CD14-positive monocyte (primary cell): Measurements from ENCODE around the gene SLC2A14. TPM values are rescaled to one million over a fixed set of nuclear protein-coding genes. Genes with fewer than 3 reads are reported as not detected.
"Not testable (repeated sequence)": the region's sequence is repeated elsewhere in the genome, so short reads cannot be mapped to it uniquely, and the experiment has no call there.

Source experiments
- DNase-seq, 3 donors: peaks; one replicate each; pipeline ENCODE4 v3.0.0-alpha.2; 2011 to 2022
- H2AFZ ChIP-seq: 2 replicates; pipeline ENCODE4 v1.6.0; 2012; ENCODE audit warnings: mild to moderate bottlenecking, low read depth, low read length, inconsistent platforms; ENCODE audit not compliant: insufficient read depth, poor library complexity, severe bottlenecking
- H3K27ac ChIP-seq, 2 donors: 1 replicate in 1 of 2; 2 replicates in 1 of 2; pipeline ENCODE4 v1.5.1; 2012 to 2013; ENCODE audit warnings: low read length in 2 of 2, control low read depth in 1 of 2, inconsistent platforms in 1 of 2, low read depth in 1 of 2, mild to moderate bottlenecking in 1 of 2
- H3K27me3 ChIP-seq, 2 donors: one replicate each; pipeline versions ENCODE4 v1.6.0 to v1.6.1; 2011 to 2013; ENCODE audit warnings: low read length in 2 of 2; ENCODE audit not compliant: control insufficient read depth in 2 of 2, insufficient read depth in 2 of 2
- H3K36me3 ChIP-seq, 2 donors: replicated peaks in 1 of 2; 1 replicate in 1 of 2; 2 replicates in 1 of 2; pipeline versions ENCODE4 v1.5.1 to v1.6.1; 2012 to 2013; ENCODE audit warnings: low read length in 2 of 2, control low read depth in 1 of 2, inconsistent platforms in 1 of 2, mild to moderate bottlenecking in 1 of 2; ENCODE audit not compliant: insufficient read depth in 2 of 2, control insufficient read depth in 1 of 2
- H3K4me1 ChIP-seq, 2 donors: 1 replicate in 1 of 2; 2 replicates in 1 of 2; pipeline versions ENCODE4 v1.5.1 to v1.6.1; 2012 to 2013; ENCODE audit warnings: low read length in 2 of 2, control low read depth in 1 of 2, inconsistent platforms in 1 of 2, mild to moderate bottlenecking in 1 of 2, moderate library complexity in 1 of 2; ENCODE audit not compliant: insufficient read depth in 2 of 2, control insufficient read depth in 1 of 2
- H3K4me2 ChIP-seq: replicated peaks from 2 replicates; pipeline ENCODE3; 2012; ENCODE audit warnings: low read length, moderate library complexity, mild to moderate bottlenecking; ENCODE audit not compliant: poor library complexity, severe bottlenecking; ENCODE audit errors: extremely low read depth
- H3K4me3 ChIP-seq, 3 experiments: fragments of 200-600 bp in 1 of 3; sonication (generic) in 1 of 3; replicated peaks in 1 of 3; 1 replicate in 2 of 3; 2 replicates in 1 of 3; pipeline ENCODE4 v1.5.1; 2011 to 2013; ENCODE audit warnings: low read length in 3 of 3, mild to moderate bottlenecking in 3 of 3, control low read depth in 2 of 3, low read depth in 2 of 3, inconsistent platforms in 1 of 3, moderate library complexity in 1 of 3
- H3K79me2 ChIP-seq: 2 replicates; pipeline ENCODE4 v1.6.0; 2012; ENCODE audit warnings: mild to moderate bottlenecking, control low read depth, inconsistent platforms, low read length, moderate library complexity; ENCODE audit not compliant: insufficient read depth
- H3K9ac ChIP-seq: 2 replicates; pipeline ENCODE4 v1.6.0; 2017; ENCODE audit warnings: low read length, mild to moderate bottlenecking; ENCODE audit not compliant: insufficient read depth, poor library complexity, severe bottlenecking
- H3K9me3 ChIP-seq, 2 donors: replicated peaks in 1 of 2; 1 replicate in 1 of 2; 2 replicates in 1 of 2; pipeline versions ENCODE4 v1.5.1 to v1.6.1; 2012 to 2013; ENCODE audit warnings: low read length in 2 of 2, control low read depth in 1 of 2; ENCODE audit not compliant: control insufficient read depth in 1 of 2, insufficient read depth in 1 of 2
- H4K20me1 ChIP-seq: 2 replicates; pipeline ENCODE4 v1.6.0; 2012; ENCODE audit warnings: mild to moderate bottlenecking, low read length, control low read depth, moderate library complexity; ENCODE audit not compliant: insufficient read depth
- H3K27ac Mint-ChIP-seq, 7 donors: one replicate each; pipeline ENCODE4 v1.8.0; 2020; ENCODE audit warnings: mild to moderate bottlenecking in 7 of 7, mixed read lengths in 7 of 7, moderate library complexity in 6 of 7, inconsistent platforms in 2 of 7
- H3K27me3 Mint-ChIP-seq, 3 donors: one replicate each; pipeline ENCODE4 v1.8.0; 2021 to 2022; ENCODE audit warnings: low read depth in 3 of 3, mild to moderate bottlenecking in 3 of 3, mixed read lengths in 3 of 3, moderate library complexity in 3 of 3, inconsistent platforms in 1 of 3
- H3K36me3 Mint-ChIP-seq, 2 donors: one replicate each; pipeline ENCODE4 v1.8.0; 2020; ENCODE audit warnings: mixed read lengths in 2 of 2, inconsistent platforms in 1 of 2, mild to moderate bottlenecking in 1 of 2
- H3K4me1 Mint-ChIP-seq: one replicate; pipeline ENCODE4 v1.8.0; 2020; ENCODE audit warnings: mild to moderate bottlenecking, mixed read lengths
- H3K4me3 Mint-ChIP-seq, 2 donors: one replicate each; pipeline ENCODE4 v1.8.0; 2020; ENCODE audit warnings: mild to moderate bottlenecking in 2 of 2, mixed read lengths in 2 of 2, moderate library complexity in 1 of 2
- H3K9me3 Mint-ChIP-seq, 7 donors: one replicate each; pipeline ENCODE4 v1.8.0; 2020 to 2022; ENCODE audit warnings: mixed read lengths in 7 of 7, mild to moderate bottlenecking in 6 of 7, moderate library complexity in 6 of 7, inconsistent platforms in 2 of 7
- WGBS: methylation state at CpG from one replicate; pipeline ENCODE4 v1.1.5; 2013; ENCODE audit warnings: missing lambda C conversion rate; ENCODE audit not compliant: insufficient coverage; 5-methylcytosine and 5-hydroxymethylcytosine counted together
- intact Hi-C, 2 donors: fragments of 100-400 bp; cut with micrococcal nuclease; formaldehyde crosslinking; loops; one replicate each; pipeline versions ENCODE4 v1.15.0 to v1.15.1; 2023
- polyA plus RNA-seq, 3 donors: library from polyadenylated mRNA; depleted of rRNA in 1 of 3; unstranded in 2 of 3; stranded (reverse) in 1 of 3; fragments of 300-500 nt in 2 of 3; fragments of >200 nt in 1 of 3; fragmentation: Illumina TruSeq in 2 of 3; gene quantifications; 1 replicate in 2 of 3; 2 replicates in 1 of 3; pipeline ENCODE4 v1.2.3, GENCODE V29; 2012 to 2021
- TF ChIP-seq, protein P1 (sequence below): fragments of 200-600 bp; IDR thresholded peaks from one replicate; pipeline ENCODE4 v1.8.0; 2022; ENCODE audit warnings: antibody characterized with exemption, mild to moderate bottlenecking

The SLC2A14 gene
- polyA plus RNA-seq, 3 donors, result 0.21 to 3.1 (median 0.29) TPM

- Histone ChIP-seq H3K4me2 (no peak overlapping the region), H3K9me3 (no peaks in the 10 kb centered on the region), H3K36me3 (no peaks in the 10 kb centered on the region), H3K9ac (no peak overlapping the region), H2AFZ (no peak overlapping the region), H4K20me1 (no peaks in the 10 kb centered on the region), H3K4me3 (no peak overlapping the region), H3K4me1 (no peaks in the 10 kb centered on the region), H3K27ac (no peak overlapping the region), H3K27me3 (no peaks in the 10 kb centered on the region), H3K79me2 (no peaks in the 10 kb centered on the region)
- no peak overlapping the region for H3K27ac Mint-ChIP-seq
- intact Hi-C loops, result loop anchor here in 1 of 2 donors (2.0 kb wide), 1 partner anchor 106 kb away; no protein-coding TSS in a partner anchor
- H3K9me3 Mint-ChIP-seq, result no peaks in the 10 kb centered on the region
- no peak for DNase-seq
- TF ChIP-seq, protein P1, sequence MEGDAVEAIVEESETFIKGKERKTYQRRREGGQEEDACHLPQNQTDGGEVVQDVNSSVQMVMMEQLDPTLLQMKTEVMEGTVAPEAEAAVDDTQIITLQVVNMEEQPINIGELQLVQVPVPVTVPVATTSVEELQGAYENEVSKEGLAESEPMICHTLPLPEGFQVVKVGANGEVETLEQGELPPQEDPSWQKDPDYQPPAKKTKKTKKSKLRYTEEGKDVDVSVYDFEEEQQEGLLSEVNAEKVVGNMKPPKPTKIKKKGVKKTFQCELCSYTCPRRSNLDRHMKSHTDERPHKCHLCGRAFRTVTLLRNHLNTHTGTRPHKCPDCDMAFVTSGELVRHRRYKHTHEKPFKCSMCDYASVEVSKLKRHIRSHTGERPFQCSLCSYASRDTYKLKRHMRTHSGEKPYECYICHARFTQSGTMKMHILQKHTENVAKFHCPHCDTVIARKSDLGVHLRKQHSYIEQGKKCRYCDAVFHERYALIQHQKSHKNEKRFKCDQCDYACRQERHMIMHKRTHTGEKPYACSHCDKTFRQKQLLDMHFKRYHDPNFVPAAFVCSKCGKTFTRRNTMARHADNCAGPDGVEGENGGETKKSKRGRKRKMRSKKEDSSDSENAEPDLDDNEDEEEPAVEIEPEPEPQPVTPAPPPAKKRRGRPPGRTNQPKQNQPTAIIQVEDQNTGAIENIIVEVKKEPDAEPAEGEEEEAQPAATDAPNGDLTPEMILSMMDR, result no peak
- no peak overlapping the region for H3K4me3 Mint-ChIP-seq
- peaks cover 0 to 3% (median 0%) of the 10 kb centered on the region in 3 donors for H3K27me3 Mint-ChIP-seq
- H3K4me1 Mint-ChIP-seq, result peaks cover 5% of the 10 kb centered on the region
- WGBS, result no CpG with 5 or more reads among the region's 1 CpG
- H3K36me3 Mint-ChIP-seq, result no peaks in the 10 kb centered on the region
Measured at GRCh38 chr12:7905071-7905470, 32.4 kb upstream of the SLC2A14 start.

GRCh38 chr12:7902416-7902815 is 29.7 kb upstream of the SLC2A14 start:
- H3K79me2 ChIP-seq, H3K36me3 Mint-ChIP-seq, H3K36me3 ChIP-seq, H3K4me3 Mint-ChIP-seq, intact Hi-C loops, H3K4me1 ChIP-seq, H3K27me3 ChIP-seq, H3K4me2 ChIP-seq, H2AFZ ChIP-seq, H3K27ac ChIP-seq, H3K27me3 Mint-ChIP-seq, H3K9me3 Mint-ChIP-seq, H3K4me1 Mint-ChIP-seq, DNase-seq, H3K9ac ChIP-seq, H3K27ac Mint-ChIP-seq, H4K20me1 ChIP-seq, H3K4me3 ChIP-seq, H3K9me3 ChIP-seq: not testable (repeated sequence)
- WGBS, result 100% methylated on average over 2 of the region's 8 CpGs
